A549 (cell line): ENCODE results near the gene COBLL1. TPM values are rescaled to one million over a fixed set of nuclear protein-coding genes. Genes with fewer than 3 reads are reported as not detected.

Experiments used
- CBX8 ChIP-seq: fragments of 200-600 bp; sonication (generic); IDR thresholded peaks from 2 replicates; pipeline ENCODE4 v1.6.1; 2016
- HOXB13 ChIP-seq: fragments of 250-450 bp; sonication (Bioruptor Pico); IDR thresholded peaks from 2 replicates; pipeline ENCODE4 v1.5.0; 2020; ENCODE audit warnings: low read depth, mild to moderate bottlenecking, moderate library complexity
- MAZ ChIP-seq: fragments of 150-350 bp; IDR thresholded peaks from 2 replicates; pipeline ENCODE4 v1.6.1; 2014; ENCODE audit warnings: antibody characterized with exemption, low read depth, low read length, borderline replicate concordance
- polyA plus RNA-seq, 4 experiments: library from polyadenylated mRNA; depleted of rRNA in 3 of 4; stranded (reverse); fragments of >200 nt; fragmentation: RNase III in 1 of 4; extraction: RNeasy Plus Mini Kit Qiagen cat#74134 plus additional on column Dnase treatment in 1 of 4; gene quantifications; 2 replicates in 3 of 4; 3 replicates in 1 of 4; pipeline ENCODE4 v1.2.3, GENCODE V29; 2011 to 2017
- small RNA-seq, 6 experiments: library from RNA; depleted of rRNA; stranded (forward); fragments of <200 nt; gene quantifications; one replicate each; pipeline ENCODE3, GENCODE V24; 2012

Gene COBLL1
- polyA plus RNA-seq, 2 of the 4 experiments (the other 2 are of a cell fraction): 2.6 to 5.3 TPM

- no peak for TF ChIP-seq MAZ
- no peak for TF ChIP-seq CBX8
- no peak for TF ChIP-seq HOXB13 (CRISPR knock-in tag)
Measured at GRCh38 chr2:164642268-164642667, 199.4 kb downstream of the COBLL1 start (continued).

Small RNAs within 50 kb of the gene (small RNA-seq; reads per million reads assigned to genes)
- gene RNA5SP110: 0 to 0.69 (median 0) reads per million in 6 experiments
- 0 reads per million in 6 experiments for gene SNORA70F

Other genes starting within 250 kb of the COBLL1 start
- gene GRB14, start 220.3 kb downstream of the COBLL1 start, polyA plus RNA-seq (2011; rRNA removed): 19.4 and 26.0 TPM in 2 replicates
- 15.1 to 18.6 TPM (median 18.5 TPM) in 3 replicates for gene GRB14, start 220.3 kb downstream of the COBLL1 start, polyA plus RNA-seq (2017; fragmentation: RNase III; extraction: RNeasy Plus Mini Kit Qiagen cat#74134 plus additional on column Dnase treatment)
- gene SLC38A11, start 113.7 kb upstream of the COBLL1 start, polyA plus RNA-seq (2011; rRNA removed): 0.22 and 0.53 TPM in 2 replicates
- 0.05 to 0.11 TPM (median 0.07 TPM) in 3 replicates for gene SLC38A11, start 113.7 kb upstream of the COBLL1 start, polyA plus RNA-seq (2017; fragmentation: RNase III; extraction: RNeasy Plus Mini Kit Qiagen cat#74134 plus additional on column Dnase treatment)